Myometrial cell (primary cell): Measurements from ENCODE around the gene ATP13A1. TPM values are rescaled to one million over a fixed set of nuclear protein-coding genes. Genes with fewer than 3 reads are reported as not detected.

Experiments used
- total RNA-seq: library from RNA; depleted of rRNA; stranded (reverse); fragments of >200 nt; gene quantifications from 2 replicates; pipeline ENCODE4 v1.2.3, GENCODE V29; 2015

ATP13A1 gene
- 41.8 and 124 TPM in 2 replicates for total RNA-seq

GRCh38 chr19:19663256-19664120, at the start of gene ATP13A1:
TSS of gene ATP13A1 (minus strand) at chr19:19663676. CDS start at chr19:19663666, 10 bp downstream.

GRCh38 chr19:19668230-19669012, 4.9 kb upstream of the ATP13A1 start, which contains the start of gene ZNF101:
TSS of gene ZNF101 (plus strand) at chr19:19668839. CDS start at chr19:19668964, 125 bp downstream.

GRCh38 chr19:19643158-19644053, 20.1 kb downstream of the ATP13A1 start, which contains the start of gene GMIP:
TSS of gene GMIP (minus strand) at chr19:19643657. CDS start at chr19:19643529, 128 bp downstream.

GRCh38 chr19:19627621-19628500, 35.6 kb downstream of the ATP13A1 start, which contains the start of gene LPAR2:
TSS of gene LPAR2 (minus strand) at chr19:19628220. CDS start at chr19:19627275, 945 bp downstream.

GRCh38 chr19:19618219-19619051, 45.0 kb downstream of the ATP13A1 start, which contains the start of gene PBX4:
TSS of gene PBX4 (minus strand) at chr19:19618687. CDS start at chr19:19618629, 58 bp downstream.

Other genes starting within 250 kb of the ATP13A1 start
- 0.35 and 0.86 TPM in 2 replicates for gene TSSK6, start 148.1 kb downstream of the ATP13A1 start, total RNA-seq
- 17.5 and 174 TPM in 2 replicates for gene NDUFA13, start 147.5 kb downstream of the ATP13A1 start, total RNA-seq
- gene YJEFN3, start 134.8 kb downstream of the ATP13A1 start, total RNA-seq: 0.58 and 3.2 TPM in 2 replicates
- gene CILP2, start 125.4 kb downstream of the ATP13A1 start, total RNA-seq: 0.89 and 2.0 TPM in 2 replicates
- gene PBX4, start 45.0 kb downstream of the ATP13A1 start, total RNA-seq: 1.4 TPM in 1 of 2 replicates, not detected in the other
- 2.3 and 2.7 TPM in 2 replicates for gene LPAR2, start 35.5 kb downstream of the ATP13A1 start, total RNA-seq
- gene GMIP, start 20.0 kb downstream of the ATP13A1 start, total RNA-seq: 25.7 and 46.7 TPM in 2 replicates
- gene ZNF101, start 5.2 kb upstream of the ATP13A1 start, total RNA-seq: 2.8 and 3.2 TPM in 2 replicates
- gene ZNF14, start 69.4 kb upstream of the ATP13A1 start, total RNA-seq: 3.4 and 4.0 TPM in 2 replicates
- 16.4 and 17.9 TPM in 2 replicates for gene ZNF506, start 158.1 kb upstream of the ATP13A1 start, total RNA-seq
- gene ZNF253, start 202.2 kb upstream of the ATP13A1 start, total RNA-seq: 1.8 and 2.3 TPM in 2 replicates
- gene ZNF93, start 237.3 kb upstream of the ATP13A1 start, total RNA-seq: 0.58 and 5.7 TPM in 2 replicates